ENCODE measurements around the gene KCNH1.

GRCh38 chr1:210683403-210684047, 450.4 kb downstream of the KCNH1 start:
- no peak for TF ChIP-seq CTCF (IDR thresholded peaks at IDR 0.05 in 4 of 5, conservative IDR thresholded peaks at IDR 0.05 in 1 of 5)
- no peak for TF ChIP-seq POLR2A (IDR thresholded peaks at IDR 0.05)
